ENCODE data around the gene MRGPRD.

MRGPRD gene

DNA sequence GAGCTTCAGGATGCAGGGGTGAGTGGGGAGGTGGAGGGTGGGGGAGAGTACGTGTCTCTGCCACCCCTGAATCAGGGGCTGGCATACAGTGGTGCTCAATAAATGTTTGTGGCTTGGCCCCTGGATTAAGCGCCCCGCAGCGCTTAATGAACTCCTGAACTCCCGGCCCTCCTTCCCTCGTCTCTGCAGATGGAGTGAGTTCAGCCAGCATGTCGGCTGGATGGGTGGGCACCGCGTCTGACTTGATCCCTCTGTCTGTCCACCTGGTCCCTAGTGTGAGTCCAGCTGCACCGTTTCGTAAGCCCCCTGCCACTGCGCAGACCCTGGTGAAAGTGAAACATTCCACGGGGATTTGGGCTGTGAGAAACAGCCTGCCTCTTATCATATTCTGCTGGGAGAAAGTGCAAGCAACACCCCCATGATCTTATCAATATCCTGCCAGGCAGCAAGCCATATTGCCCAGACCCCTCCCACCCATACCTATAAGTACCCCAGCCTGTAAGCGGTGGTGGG is 12.0 kb upstream of the MRGPRD start:
- no peak overlapping the region for H3K4me3 ChIP-seq (ENCODE audit: low read depth, low read length)
- DNase-seq (ENCODE audit: low read depth), result no peak
- TF ChIP-seq CTCF (IDR thresholded peaks at IDR 0.05; ENCODE audit: insufficient read depth, low read depth, low read length, missing control alignments), result no peak

DNA sequence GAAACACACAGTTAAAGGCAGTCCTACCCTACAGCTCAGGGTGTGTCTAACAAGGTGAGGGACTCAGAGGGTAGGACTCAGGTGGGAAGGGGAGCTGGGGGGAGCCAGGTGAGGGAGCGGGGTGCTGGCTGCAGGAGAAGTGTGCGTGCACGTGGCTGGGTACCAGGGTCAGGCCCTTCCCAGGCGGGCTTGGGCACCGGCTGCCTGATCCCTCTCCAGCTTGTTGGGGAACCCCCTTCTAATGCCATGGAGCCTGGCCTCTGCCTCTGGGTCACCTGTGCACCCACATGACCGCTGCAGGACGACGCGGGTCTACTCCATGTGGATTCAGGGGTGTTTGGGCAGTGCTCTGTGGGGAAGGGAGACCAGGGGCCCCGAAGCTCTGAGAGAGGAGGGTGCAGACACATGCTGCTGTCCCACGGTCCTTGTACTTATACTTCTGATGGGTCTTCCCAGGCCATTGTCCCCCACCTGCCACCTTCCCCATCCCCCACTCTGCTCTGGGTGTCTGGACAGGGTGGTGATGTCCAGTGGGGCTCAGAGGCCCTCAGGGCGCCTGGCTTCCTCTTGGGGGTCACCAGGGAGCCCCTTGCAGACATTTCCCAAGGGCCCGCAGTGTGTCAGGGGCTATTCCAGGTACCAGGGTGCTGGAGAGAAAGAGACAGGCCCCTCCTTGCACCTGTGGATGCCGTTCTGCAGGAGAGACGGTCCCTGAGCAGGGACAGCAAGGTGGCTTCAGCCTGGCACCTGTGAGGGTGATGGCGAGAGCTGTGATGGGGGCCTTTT is 10.4 kb upstream of the MRGPRD start:
- no peak for TF ChIP-seq CTCF (IDR thresholded peaks at IDR 0.05; ENCODE audit: insufficient read depth, low read depth, low read length, missing control alignments)

DNA sequence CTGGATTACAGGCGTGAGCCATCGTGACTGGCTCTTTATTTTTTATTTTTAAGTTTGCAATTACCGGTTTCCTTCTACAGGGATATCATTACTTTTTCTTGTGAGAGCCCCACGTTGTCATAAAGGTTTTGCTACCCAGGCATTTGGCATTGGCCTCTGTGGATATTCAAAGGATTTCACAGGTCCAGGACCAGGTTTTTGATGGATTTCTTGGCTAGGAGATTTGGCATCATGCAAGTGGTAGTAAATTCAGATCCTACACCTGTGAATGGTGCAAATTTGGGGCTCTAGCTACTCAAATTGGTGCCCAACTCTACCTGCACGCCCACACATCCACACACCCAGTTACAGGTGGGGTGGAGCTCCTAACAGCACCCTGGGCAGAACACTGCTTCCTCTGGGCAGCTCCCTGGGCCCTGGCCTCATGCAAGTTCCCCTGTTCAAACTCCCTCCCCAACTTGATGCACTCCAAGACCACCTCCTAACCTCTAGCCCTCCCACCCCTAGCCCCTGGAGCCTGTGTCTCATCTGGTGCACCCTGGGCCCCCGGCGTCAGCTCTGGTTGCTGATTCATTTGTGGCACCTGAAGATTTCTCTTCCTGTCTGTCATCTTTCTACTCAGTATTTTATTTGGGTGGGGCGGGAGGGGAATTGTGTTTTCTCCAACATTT is 9.3 kb upstream of the MRGPRD start:
- TF ChIP-seq CTCF (IDR thresholded peaks at IDR 0.05; ENCODE audit: insufficient read depth, low read depth, low read length, missing control alignments), result no peak
- no peak for DNase-seq (ENCODE audit: low read depth)
- no peak overlapping the region for H3K4me3 ChIP-seq (ENCODE audit: low read depth, low read length)

More for the DNA sequence above, 10.4 kb upstream of the MRGPRD start:
- DNase-seq (ENCODE audit: low read depth), result no peak
- no peak overlapping the region for H3K4me3 ChIP-seq (ENCODE audit: low read depth, low read length)

DNA sequence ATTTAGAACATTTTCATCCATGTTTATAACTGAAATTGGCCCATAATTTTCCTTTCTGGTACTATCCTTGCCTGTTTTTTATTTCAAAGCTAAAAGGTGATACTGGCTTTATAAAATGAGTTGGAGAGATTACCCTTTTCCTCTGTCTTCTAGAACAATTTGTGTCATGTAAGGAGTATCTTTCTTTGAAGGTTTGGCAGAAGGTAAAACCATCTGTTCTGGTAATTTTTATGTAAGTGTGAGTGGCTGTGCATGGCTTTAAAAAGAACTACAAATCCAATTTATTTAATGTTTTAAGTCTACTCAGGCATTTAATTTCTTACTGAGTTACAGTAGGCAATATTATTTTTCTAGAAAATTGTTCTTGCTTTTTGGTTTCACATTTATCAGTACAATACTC is 7.7 kb upstream of the MRGPRD start:
- TF ChIP-seq CTCF (IDR thresholded peaks at IDR 0.05; ENCODE audit: insufficient read depth, low read depth, low read length, missing control alignments), result no peak
- H3K4me3 ChIP-seq (ENCODE audit: low read depth, low read length), result no peak overlapping the region
- DNase-seq (ENCODE audit: low read depth), result no peak

- no peak for DNase-seq (ENCODE audit: low read depth)
- no peak for TF ChIP-seq CTCF (IDR thresholded peaks at IDR 0.05; ENCODE audit: insufficient read depth, low read depth, low read length, missing control alignments)
- H3K4me3 ChIP-seq (ENCODE audit: low read depth, low read length), result no peak overlapping the region
These were observed 6.4 kb upstream of the MRGPRD start for GRCh38 chr11:68987211-68987610.

- no peak overlapping the region for H3K4me3 ChIP-seq (ENCODE audit: low read depth, low read length)
- no peak for TF ChIP-seq CTCF (IDR thresholded peaks at IDR 0.05; ENCODE audit: insufficient read depth, low read depth, low read length, missing control alignments)
- DNase-seq (ENCODE audit: low read depth), result no peak
These were observed 3.0 kb upstream of the MRGPRD start for GRCh38 chr11:68983801-68984200.
